ENCODE data around the gene PPP6C. TPM values are rescaled to one million over a fixed set of nuclear protein-coding genes. Genes with fewer than 3 reads are reported as not detected.
"Not testable (repeated sequence)": the region's sequence is repeated elsewhere in the genome, so short reads cannot be mapped to it uniquely, and the experiment has no call there.

PPP6C gene
- total RNA-seq, 1 experiment from 2014 or later: 40.5 TPM

GRCh38 chr9:125177888-125178287, 11.7 kb downstream of the PPP6C start:
- Histone ChIP-seq H4K20me1 (ENCODE audit: insufficient read depth, low read depth, low read length) (no peaks in the 10 kb centered on the region), H3K27ac (ENCODE audit: low read length) (no peak overlapping the region), H3K4me2 (ENCODE audit: low read depth, low read length, poor library complexity, severe bottlenecking) (no peak overlapping the region), H3K27me3 (ENCODE audit: low read length) (no peaks in the 10 kb centered on the region), H3K9me3 (ENCODE audit: low read length) (no peaks in the 10 kb centered on the region), H3K79me2 (ENCODE audit: low read length) (peaks cover 98% of the 10 kb centered on the region), H3K4me1 (ENCODE audit: low read length) (no peaks in the 10 kb centered on the region), H2AFZ (ENCODE audit: low read length) (no peak overlapping the region), H3K4me3 (ENCODE audit: low read length) (no peak overlapping the region), H3K9me2 (replicated peaks; ENCODE audit: insufficient read depth, low read length) (no peaks in the 10 kb centered on the region), H3K36me3 (ENCODE audit: insufficient read depth, low read length) (peaks cover 5% of the 10 kb centered on the region; the same call in 1 of the 2 replicates), H3K9ac (ENCODE audit: low read length) (no peak overlapping the region)
- no peak for DNase-seq

GRCh38 chr9:125176636-125177035, 13.0 kb downstream of the PPP6C start:
- DNase-seq: no peak
- Histone ChIP-seq H3K27ac (ENCODE audit: low read length) (no peak overlapping the region), H3K4me1 (ENCODE audit: low read length) (no peaks in the 10 kb centered on the region), H3K27me3 (ENCODE audit: low read length) (no peaks in the 10 kb centered on the region), H3K4me3 (ENCODE audit: low read length) (no peak overlapping the region), H2AFZ (ENCODE audit: low read length) (no peak overlapping the region), H3K79me2 (ENCODE audit: low read length) (peaks cover 98% of the 10 kb centered on the region), H3K36me3 (ENCODE audit: insufficient read depth, low read length) (no peaks in the 10 kb centered on the region), H3K9ac (ENCODE audit: low read length) (no peak overlapping the region), H3K9me3 (ENCODE audit: low read length) (no peaks in the 10 kb centered on the region), H4K20me1 (ENCODE audit: insufficient read depth, low read depth, low read length) (no peaks in the 10 kb centered on the region), H3K9me2 (replicated peaks; ENCODE audit: insufficient read depth, low read length) (no peaks in the 10 kb centered on the region), H3K4me2 (ENCODE audit: low read depth, low read length, poor library complexity, severe bottlenecking) (no peak overlapping the region)

- Histone ChIP-seq H3K4me2 (ENCODE audit: low read depth, low read length, poor library complexity, severe bottlenecking) (no peak overlapping the region), H3K9ac (ENCODE audit: low read length) (no peak overlapping the region), H2AFZ (ENCODE audit: low read length) (no peak overlapping the region), H3K4me3 (ENCODE audit: low read length) (no peak overlapping the region), H3K4me1 (ENCODE audit: low read length) (no peaks in the 10 kb centered on the region), H3K27me3 (ENCODE audit: low read length) (no peaks in the 10 kb centered on the region), H3K27ac (ENCODE audit: low read length) (no peak overlapping the region), H3K36me3 (ENCODE audit: insufficient read depth, low read length) (peaks cover 17% of the 10 kb centered on the region), H3K9me3 (ENCODE audit: low read length) (no peaks in the 10 kb centered on the region), H3K79me2 (ENCODE audit: low read length) (peaks cover 86% of the 10 kb centered on the region), H3K9me2 (replicated peaks; ENCODE audit: insufficient read depth, low read length) (no peaks in the 10 kb centered on the region), H4K20me1 (ENCODE audit: insufficient read depth, low read depth, low read length) (no peaks in the 10 kb centered on the region)
- DNase-seq: no peak
These were observed 17.4 kb downstream of the PPP6C start for GRCh38 chr9:125172031-125172755.

DNA sequence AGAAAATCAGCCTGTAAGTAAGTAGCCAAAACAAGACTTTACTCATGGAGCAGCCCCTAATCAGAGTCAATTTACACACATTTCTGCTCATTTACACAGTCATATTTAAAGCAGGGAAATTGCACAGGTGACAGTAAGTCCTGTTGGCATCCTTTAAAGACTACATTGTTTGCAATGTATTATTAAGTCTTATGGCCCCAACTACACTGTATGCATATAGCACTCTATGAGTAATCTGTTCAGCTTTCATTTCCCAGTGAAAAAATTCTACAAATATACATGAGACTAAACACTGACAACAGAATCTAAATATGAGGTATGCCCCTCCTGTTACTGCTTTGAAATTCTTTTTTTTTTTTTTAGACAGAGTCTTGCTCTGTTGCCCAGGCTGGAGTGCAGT, 19.7 kb downstream of the PPP6C start:
- H2AFZ ChIP-seq (ENCODE audit: low read length): no peak overlapping the region
- no peaks in the 10 kb centered on the region for H4K20me1 ChIP-seq (ENCODE audit: insufficient read depth, low read depth, low read length)
- DNase-seq: no peak
- H3K27me3 ChIP-seq (ENCODE audit: low read length): no peaks in the 10 kb centered on the region
- H3K9ac ChIP-seq (ENCODE audit: low read length): no peak overlapping the region
- H3K4me2 ChIP-seq (ENCODE audit: low read depth, low read length, poor library complexity, severe bottlenecking): no peak overlapping the region
- H3K4me1 ChIP-seq (ENCODE audit: low read length): no peaks in the 10 kb centered on the region
- peaks cover 17% of the 10 kb centered on the region for H3K36me3 ChIP-seq (ENCODE audit: insufficient read depth, low read length)
- H3K9me2 ChIP-seq (replicated peaks; ENCODE audit: insufficient read depth, low read length): no peaks in the 10 kb centered on the region
- no peak overlapping the region for H3K27ac ChIP-seq (ENCODE audit: low read length)
- H3K79me2 ChIP-seq (ENCODE audit: low read length): peaks cover 83% of the 10 kb centered on the region
- no peak overlapping the region for H3K4me3 ChIP-seq (ENCODE audit: low read length)
- no peaks in the 10 kb centered on the region for H3K9me3 ChIP-seq (ENCODE audit: low read length)

- Histone ChIP-seq H2AFZ (ENCODE audit: low read length) (no peak overlapping the region), H3K36me3 (ENCODE audit: insufficient read depth, low read length) (peaks cover 17% of the 10 kb centered on the region), H4K20me1 (ENCODE audit: insufficient read depth, low read depth, low read length) (no peaks in the 10 kb centered on the region), H3K79me2 (ENCODE audit: low read length) (peaks cover 75% of the 10 kb centered on the region), H3K4me3 (ENCODE audit: low read length) (no peak overlapping the region), H3K9me3 (ENCODE audit: low read length) (no peaks in the 10 kb centered on the region), H3K4me2 (ENCODE audit: low read depth, low read length, poor library complexity, severe bottlenecking) (no peak overlapping the region), H3K27me3 (ENCODE audit: low read length) (no peaks in the 10 kb centered on the region), H3K9me2 (replicated peaks; ENCODE audit: insufficient read depth, low read length) (no peaks in the 10 kb centered on the region), H3K9ac (ENCODE audit: low read length) (no peak overlapping the region), H3K4me1 (ENCODE audit: low read length) (no peaks in the 10 kb centered on the region), H3K27ac (ENCODE audit: low read length) (no peak overlapping the region)
- DNase-seq: no peak
These were observed 22.8 kb downstream of the PPP6C start for GRCh38 chr9:125166762-125167161.

- H3K4me3 ChIP-seq (ENCODE audit: low read length); H3K9ac ChIP-seq (ENCODE audit: low read length); H3K4me1 ChIP-seq (ENCODE audit: low read length); H3K36me3 ChIP-seq (ENCODE audit: insufficient read depth, low read length); H3K4me2 ChIP-seq (ENCODE audit: low read depth, low read length, poor library complexity, severe bottlenecking); H2AFZ ChIP-seq (ENCODE audit: low read length); H3K27ac ChIP-seq (ENCODE audit: low read length); H3K9me2 ChIP-seq (replicated peaks; ENCODE audit: insufficient read depth, low read length); H3K27me3 ChIP-seq (ENCODE audit: low read length); H3K9me3 ChIP-seq (ENCODE audit: low read length); H4K20me1 ChIP-seq (ENCODE audit: insufficient read depth, low read depth, low read length); DNase-seq: not testable (repeated sequence)
- H3K79me2 ChIP-seq (ENCODE audit: low read length): peaks cover 71% of the 10 kb centered on the region
These were observed 26.7 kb downstream of the PPP6C start for GRCh38 chr9:125162891-125163290.

GRCh38 chr9:125161284-125161918, 28.2 kb downstream of the PPP6C start:
- no peaks in the 10 kb centered on the region for H3K9me3 ChIP-seq (ENCODE audit: low read length)
- H4K20me1 ChIP-seq (ENCODE audit: insufficient read depth, low read depth, low read length): no peaks in the 10 kb centered on the region
- no peaks in the 10 kb centered on the region for H3K27me3 ChIP-seq (ENCODE audit: low read length)
- H3K9me2 ChIP-seq (replicated peaks; ENCODE audit: insufficient read depth, low read length): no peaks in the 10 kb centered on the region
- H3K9ac ChIP-seq (ENCODE audit: low read length): no peak overlapping the region
- H3K27ac ChIP-seq (ENCODE audit: low read length): no peak overlapping the region
- H3K4me1 ChIP-seq (ENCODE audit: low read length): no peaks in the 10 kb centered on the region
- peaks cover 68% of the 10 kb centered on the region for H3K79me2 ChIP-seq (ENCODE audit: low read length)
- no peak for DNase-seq
- H3K4me3 ChIP-seq (ENCODE audit: low read length): no peak overlapping the region
- H3K4me2 ChIP-seq (ENCODE audit: low read depth, low read length, poor library complexity, severe bottlenecking): no peak overlapping the region
- H2AFZ ChIP-seq (ENCODE audit: low read length): no peak overlapping the region
- H3K36me3 ChIP-seq (ENCODE audit: insufficient read depth, low read length): peaks cover 5% of the 10 kb centered on the region; the same call in 1 of the 2 replicates

GRCh38 chr9:125160750-125161149, 28.9 kb downstream of the PPP6C start:
- DNase-seq: no peak
- Histone ChIP-seq H3K9me3 (ENCODE audit: low read length) (no peaks in the 10 kb centered on the region), H2AFZ (ENCODE audit: low read length) (no peak overlapping the region), H3K4me2 (ENCODE audit: low read depth, low read length, poor library complexity, severe bottlenecking) (no peak overlapping the region), H3K27ac (ENCODE audit: low read length) (no peak overlapping the region), H3K4me1 (ENCODE audit: low read length) (no peaks in the 10 kb centered on the region), H3K9ac (ENCODE audit: low read length) (no peak overlapping the region), H3K27me3 (ENCODE audit: low read length) (no peaks in the 10 kb centered on the region), H3K36me3 (ENCODE audit: insufficient read depth, low read length) (peaks cover 5% of the 10 kb centered on the region; the same call in 1 of the 2 replicates), H4K20me1 (ENCODE audit: insufficient read depth, low read depth, low read length) (no peaks in the 10 kb centered on the region), H3K4me3 (ENCODE audit: low read length) (no peak overlapping the region), H3K79me2 (ENCODE audit: low read length) (peaks cover 61% of the 10 kb centered on the region), H3K9me2 (replicated peaks; ENCODE audit: insufficient read depth, low read length) (no peaks in the 10 kb centered on the region)

Measured in Karpas-422 (cell line).